ENCODE data around the gene SPATA9. TPM values are rescaled to one million over a fixed set of nuclear protein-coding genes. Genes with fewer than 3 reads are reported as not detected.

SPATA9 gene
- total RNA-seq, 1 donor from 2014 or later = 0.67 TPM

DNA sequence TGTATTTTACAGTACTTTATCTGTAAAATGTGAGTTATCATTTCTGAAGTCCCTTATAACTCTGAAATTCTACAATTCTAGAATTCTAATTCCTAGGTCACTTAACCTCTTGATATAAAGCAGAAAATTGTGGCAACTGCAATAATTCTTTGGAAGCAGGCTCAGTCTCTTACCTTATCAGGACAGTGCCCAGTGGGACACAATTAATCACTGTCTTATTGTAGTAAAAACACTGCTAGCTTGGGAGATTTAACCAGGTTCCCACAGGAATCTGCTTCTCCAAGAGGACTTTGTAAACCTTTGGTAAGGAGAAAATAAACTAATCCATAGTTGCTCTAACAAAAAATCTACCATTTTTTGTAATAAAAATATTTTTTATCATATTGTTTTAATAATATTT lies 18.3 kb upstream of the SPATA9 start:
- DNase-seq (ENCODE audit: low spot score) = no peak
- TF ChIP-seq, protein P1, sequence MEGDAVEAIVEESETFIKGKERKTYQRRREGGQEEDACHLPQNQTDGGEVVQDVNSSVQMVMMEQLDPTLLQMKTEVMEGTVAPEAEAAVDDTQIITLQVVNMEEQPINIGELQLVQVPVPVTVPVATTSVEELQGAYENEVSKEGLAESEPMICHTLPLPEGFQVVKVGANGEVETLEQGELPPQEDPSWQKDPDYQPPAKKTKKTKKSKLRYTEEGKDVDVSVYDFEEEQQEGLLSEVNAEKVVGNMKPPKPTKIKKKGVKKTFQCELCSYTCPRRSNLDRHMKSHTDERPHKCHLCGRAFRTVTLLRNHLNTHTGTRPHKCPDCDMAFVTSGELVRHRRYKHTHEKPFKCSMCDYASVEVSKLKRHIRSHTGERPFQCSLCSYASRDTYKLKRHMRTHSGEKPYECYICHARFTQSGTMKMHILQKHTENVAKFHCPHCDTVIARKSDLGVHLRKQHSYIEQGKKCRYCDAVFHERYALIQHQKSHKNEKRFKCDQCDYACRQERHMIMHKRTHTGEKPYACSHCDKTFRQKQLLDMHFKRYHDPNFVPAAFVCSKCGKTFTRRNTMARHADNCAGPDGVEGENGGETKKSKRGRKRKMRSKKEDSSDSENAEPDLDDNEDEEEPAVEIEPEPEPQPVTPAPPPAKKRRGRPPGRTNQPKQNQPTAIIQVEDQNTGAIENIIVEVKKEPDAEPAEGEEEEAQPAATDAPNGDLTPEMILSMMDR (IDR thresholded peaks at IDR 0.05) = no peak
- H3K4me3 Mint-ChIP-seq (ENCODE audit: unreplicated experiment) = no peak overlapping the region
- no peaks in the 10 kb centered on the region for H3K27me3 Mint-ChIP-seq (ENCODE audit: low read depth)
- H3K9me3 Mint-ChIP-seq (ENCODE audit: low read depth) = no peaks in the 10 kb centered on the region
- H3K4me1 Mint-ChIP-seq (ENCODE audit: low read depth) = peaks cover 24% of the 10 kb centered on the region
- no peaks in the 10 kb centered on the region for H3K36me3 Mint-ChIP-seq (ENCODE audit: low read depth)
- H3K27ac Mint-ChIP-seq (ENCODE audit: unreplicated experiment) = no peak overlapping the region

DNA sequence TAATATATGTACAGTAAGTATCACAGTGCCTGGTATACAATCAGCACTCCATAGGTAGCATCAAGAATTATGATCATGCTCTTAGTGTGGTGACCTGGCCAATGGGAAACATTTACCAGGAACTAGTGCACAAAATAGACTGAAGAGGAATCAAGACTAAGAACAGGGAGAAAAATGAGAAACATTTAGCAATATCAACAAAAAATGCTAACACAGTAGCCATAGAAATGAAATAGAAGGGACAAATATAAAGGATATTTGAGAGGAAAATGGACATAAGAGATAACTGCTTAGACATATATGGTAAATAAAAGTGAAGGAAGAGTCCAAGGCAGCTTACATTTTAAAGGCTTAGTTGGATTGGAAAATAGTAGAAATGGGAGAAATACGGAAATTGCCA lies 16.5 kb upstream of the SPATA9 start:
- no peak for DNase-seq (ENCODE audit: low spot score)
- H3K4me1 Mint-ChIP-seq (ENCODE audit: low read depth) = peaks cover 24% of the 10 kb centered on the region
- TF ChIP-seq, protein P1 (IDR thresholded peaks at IDR 0.05) = no peak
- H3K36me3 Mint-ChIP-seq (ENCODE audit: low read depth) = no peaks in the 10 kb centered on the region
- H3K27ac Mint-ChIP-seq (ENCODE audit: unreplicated experiment) = no peak overlapping the region
- no peaks in the 10 kb centered on the region for H3K9me3 Mint-ChIP-seq (ENCODE audit: low read depth)
- H3K4me3 Mint-ChIP-seq (ENCODE audit: unreplicated experiment) = no peak overlapping the region
- no peaks in the 10 kb centered on the region for H3K27me3 Mint-ChIP-seq (ENCODE audit: low read depth)

DNA sequence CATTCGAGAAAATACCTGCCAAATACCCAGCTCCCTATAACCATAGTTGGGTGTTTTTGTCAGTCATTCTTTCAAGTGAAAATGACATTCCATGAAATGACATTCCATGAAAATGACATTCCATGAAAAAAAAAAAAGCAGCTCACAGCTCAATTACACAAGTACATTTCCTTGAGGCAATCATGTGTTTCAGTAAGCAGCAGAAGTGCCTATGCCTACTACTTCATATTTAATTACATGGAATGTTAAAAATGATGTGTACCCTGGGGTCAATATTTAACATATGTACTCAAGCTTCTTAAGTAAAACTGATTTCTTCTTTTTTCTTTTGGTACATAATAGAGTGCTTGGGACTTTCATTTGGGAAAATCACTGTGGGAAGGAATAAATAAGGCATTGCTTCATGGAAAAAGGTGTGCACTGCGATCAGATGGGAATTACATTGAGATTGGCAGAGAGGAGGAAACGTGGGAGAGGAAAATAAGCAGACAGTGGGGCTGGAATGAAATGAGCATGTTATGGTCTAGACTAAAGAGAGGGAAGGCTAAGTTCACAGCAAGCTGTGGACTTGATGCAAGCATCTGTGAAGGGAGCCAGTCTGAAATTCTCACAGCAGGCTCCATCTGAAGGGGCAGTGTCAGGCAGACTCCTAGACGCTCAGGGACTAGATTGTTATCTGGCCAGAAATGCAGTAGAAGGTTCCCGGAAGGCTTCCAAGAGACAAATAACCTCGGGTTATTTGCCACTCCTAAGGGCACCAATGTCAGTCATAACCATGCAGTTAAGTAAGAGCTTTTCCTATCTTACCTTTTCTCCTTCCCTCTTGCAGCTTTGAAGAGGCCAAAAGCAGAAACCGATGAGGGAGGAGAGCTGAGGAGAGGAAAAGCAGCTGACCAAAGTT lies 15.2 kb upstream of the SPATA9 start:
- Mint-ChIP-seq H3K4me3 (ENCODE audit: unreplicated experiment) (no peak overlapping the region), H3K36me3 (ENCODE audit: low read depth) (no peaks in the 10 kb centered on the region), H3K27ac (ENCODE audit: unreplicated experiment) (peak overlapping the region; percentile 74), H3K27me3 (ENCODE audit: low read depth) (no peaks in the 10 kb centered on the region), H3K4me1 (ENCODE audit: low read depth) (peaks cover 18% of the 10 kb centered on the region), H3K9me3 (ENCODE audit: low read depth) (no peaks in the 10 kb centered on the region)
- TF ChIP-seq, protein P1 (IDR thresholded peaks at IDR 0.05) = no peak
- DNase-seq (ENCODE audit: low spot score) = no peak

DNA sequence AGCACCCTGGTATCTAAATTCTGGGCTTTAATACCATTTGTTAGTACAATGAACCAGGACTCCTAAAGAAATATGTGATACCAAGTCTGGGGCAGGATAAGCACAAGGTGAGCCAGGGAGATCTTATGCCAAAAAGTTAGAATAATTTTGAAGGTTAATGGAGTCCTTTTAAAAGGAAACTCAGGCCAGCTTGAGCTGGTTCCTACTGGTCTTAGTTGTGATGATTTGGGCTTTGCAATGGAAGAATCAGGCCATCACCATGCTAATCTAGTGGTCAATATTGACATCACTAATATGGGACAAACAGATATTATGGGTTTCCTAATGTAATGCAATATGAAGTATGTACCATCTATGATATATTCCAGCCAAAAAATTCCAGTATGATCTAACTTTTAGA lies 7.5 kb upstream of the SPATA9 start:
- no peaks in the 10 kb centered on the region for H3K36me3 Mint-ChIP-seq (ENCODE audit: low read depth)

DNA sequence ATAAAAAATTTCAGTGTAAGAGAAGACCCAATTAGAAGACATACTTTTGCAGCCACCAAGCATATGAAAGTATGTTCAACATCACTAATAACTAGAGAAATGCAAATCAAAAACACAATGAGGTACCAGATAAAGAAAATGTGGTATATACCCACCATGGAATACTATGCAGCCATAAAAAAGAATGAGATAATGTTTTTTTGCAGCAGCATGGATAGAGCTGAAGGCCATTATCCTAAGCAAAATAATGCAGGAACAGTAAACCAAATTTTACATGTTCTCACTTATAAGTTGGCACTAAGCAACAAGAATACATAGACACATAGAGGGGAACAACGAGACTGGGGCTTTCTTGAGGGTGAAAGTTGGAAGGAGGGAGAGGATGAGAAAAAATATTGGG lies 6.9 kb upstream of the SPATA9 start:
- TF ChIP-seq, protein P1 (IDR thresholded peaks at IDR 0.05) = no peak
- Mint-ChIP-seq H3K9me3 (ENCODE audit: low read depth) (peaks cover 5% of the 10 kb centered on the region), H3K27me3 (ENCODE audit: low read depth) (no peaks in the 10 kb centered on the region), H3K4me3 (ENCODE audit: unreplicated experiment) (no peak overlapping the region), H3K27ac (ENCODE audit: unreplicated experiment) (no peak overlapping the region), H3K36me3 (ENCODE audit: low read depth) (no peaks in the 10 kb centered on the region), H3K4me1 (ENCODE audit: low read depth) (no peaks in the 10 kb centered on the region)
- no peak for DNase-seq (ENCODE audit: low spot score)

More for the DNA sequence above, 7.5 kb upstream of the SPATA9 start:
- Mint-ChIP-seq H3K4me1 (ENCODE audit: low read depth) (no peaks in the 10 kb centered on the region), H3K4me3 (ENCODE audit: unreplicated experiment) (no peak overlapping the region), H3K27me3 (ENCODE audit: low read depth) (no peaks in the 10 kb centered on the region), H3K9me3 (ENCODE audit: low read depth) (peaks cover 5% of the 10 kb centered on the region), H3K27ac (ENCODE audit: unreplicated experiment) (no peak overlapping the region)
- TF ChIP-seq, protein P1 (IDR thresholded peaks at IDR 0.05) = no peak
- DNase-seq (ENCODE audit: low spot score) = no peak

All from chondrocyte (in vitro differentiated cells).